Brain microvascular endothelial cell (primary cell): Measurements from ENCODE around the gene MYBPC3.

Experiments used
- DNase-seq: peaks from one replicate; pipeline ENCODE4 v3.0.0-alpha.2; 2020
- H3K27ac ChIP-seq: fragments of 250-450 bp; sonication (Bioruptor Pico); 2 replicates; pipeline ENCODE4 v1.5.1; 2020; ENCODE audit warnings: mild to moderate bottlenecking, moderate library complexity
- H3K27me3 ChIP-seq: fragments of 250-450 bp; sonication (Bioruptor Pico); replicated peaks from 2 replicates; pipeline ENCODE4 v1.5.1; 2020; ENCODE audit warnings: mild to moderate bottlenecking
- H3K36me3 ChIP-seq: fragments of 250-450 bp; sonication (Bioruptor Pico); replicated peaks from 2 replicates; pipeline ENCODE4 v1.5.1; 2020; ENCODE audit warnings: mild to moderate bottlenecking
- H3K4me3 ChIP-seq: 2 replicates; pipeline ENCODE4 v1.5.1; 2011; ENCODE audit warnings: low read depth, mild to moderate bottlenecking, control low read depth, low read length, moderate library complexity
- in situ Hi-C: cut with HindIII; loops from 2 replicates; pipeline ENCODE4 v1.10.0; 2017; ENCODE audit warnings: low sequenced_read_pairs, low pct_ligation_motif_present
- TF ChIP-seq, protein P1 (sequence below): IDR thresholded peaks from 2 replicates; pipeline ENCODE4 v1.5.1; 2011; ENCODE audit warnings: low read depth, mild to moderate bottlenecking, moderate library complexity, low read length, control low read depth, inconsistent platforms; ENCODE audit errors: missing control alignments

MYBPC3 gene

DNA sequence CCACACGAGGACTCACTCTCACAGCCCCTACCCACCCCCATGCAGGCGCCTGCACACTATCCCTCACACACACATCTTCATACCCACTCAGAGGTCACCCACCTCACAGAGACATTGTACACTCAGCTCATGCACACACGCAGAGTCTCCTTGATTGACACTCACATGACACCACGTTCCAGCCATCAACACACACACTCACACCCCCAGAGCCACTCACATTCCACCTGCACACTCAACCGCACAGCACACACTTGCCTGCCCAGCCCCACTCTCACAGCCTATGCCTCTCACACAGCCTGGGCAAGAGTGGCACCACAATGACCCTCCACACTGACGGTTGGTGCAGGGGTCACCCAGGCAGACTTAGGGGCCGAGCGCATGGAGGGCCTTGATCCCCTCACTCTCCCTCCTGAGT lies 23.6 kb upstream of the MYBPC3 start:
- Histone ChIP-seq H3K4me3 (no peak overlapping the region), H3K36me3 (no peaks in the 10 kb centered on the region), H3K27ac (no peak overlapping the region), H3K27me3 (no peaks in the 10 kb centered on the region)
- TF ChIP-seq, protein P1, sequence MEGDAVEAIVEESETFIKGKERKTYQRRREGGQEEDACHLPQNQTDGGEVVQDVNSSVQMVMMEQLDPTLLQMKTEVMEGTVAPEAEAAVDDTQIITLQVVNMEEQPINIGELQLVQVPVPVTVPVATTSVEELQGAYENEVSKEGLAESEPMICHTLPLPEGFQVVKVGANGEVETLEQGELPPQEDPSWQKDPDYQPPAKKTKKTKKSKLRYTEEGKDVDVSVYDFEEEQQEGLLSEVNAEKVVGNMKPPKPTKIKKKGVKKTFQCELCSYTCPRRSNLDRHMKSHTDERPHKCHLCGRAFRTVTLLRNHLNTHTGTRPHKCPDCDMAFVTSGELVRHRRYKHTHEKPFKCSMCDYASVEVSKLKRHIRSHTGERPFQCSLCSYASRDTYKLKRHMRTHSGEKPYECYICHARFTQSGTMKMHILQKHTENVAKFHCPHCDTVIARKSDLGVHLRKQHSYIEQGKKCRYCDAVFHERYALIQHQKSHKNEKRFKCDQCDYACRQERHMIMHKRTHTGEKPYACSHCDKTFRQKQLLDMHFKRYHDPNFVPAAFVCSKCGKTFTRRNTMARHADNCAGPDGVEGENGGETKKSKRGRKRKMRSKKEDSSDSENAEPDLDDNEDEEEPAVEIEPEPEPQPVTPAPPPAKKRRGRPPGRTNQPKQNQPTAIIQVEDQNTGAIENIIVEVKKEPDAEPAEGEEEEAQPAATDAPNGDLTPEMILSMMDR: no peak
- in situ Hi-C loops: no loop called here
- DNase-seq: no peak

DNA sequence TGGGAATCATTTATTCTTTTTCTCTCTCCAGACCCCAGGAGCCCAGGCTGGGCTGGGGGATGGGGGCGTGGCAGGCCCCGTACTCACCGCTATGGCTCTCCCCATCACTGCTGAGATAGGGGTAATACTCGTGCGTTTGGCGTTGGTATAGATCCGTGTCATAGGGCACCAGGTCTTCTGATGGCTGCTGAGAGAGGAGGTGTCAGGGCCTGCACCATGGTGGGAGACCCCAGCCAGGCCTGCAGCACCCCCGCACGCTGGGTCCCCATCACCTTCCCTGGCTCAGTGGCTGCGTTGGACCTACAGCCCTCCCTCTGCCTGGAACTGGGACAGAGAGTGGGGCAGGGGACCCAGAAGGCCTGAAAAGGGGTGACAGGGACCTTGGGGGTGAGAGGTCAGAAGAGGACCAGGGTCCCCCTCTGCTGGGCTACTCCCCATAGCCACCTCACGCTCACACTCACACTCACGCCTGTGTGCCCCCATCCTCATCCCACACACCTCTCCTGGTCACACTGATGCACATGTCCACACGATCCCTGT lies 23.1 kb upstream of the MYBPC3 start:
- H3K27me3 ChIP-seq: no peaks in the 10 kb centered on the region
- H3K27ac ChIP-seq: no peak overlapping the region
- no peaks in the 10 kb centered on the region for H3K36me3 ChIP-seq
- no peak for DNase-seq
- TF ChIP-seq, protein P1: no peak
- in situ Hi-C loops: no loop called here
- H3K4me3 ChIP-seq: no peak overlapping the region

DNA sequence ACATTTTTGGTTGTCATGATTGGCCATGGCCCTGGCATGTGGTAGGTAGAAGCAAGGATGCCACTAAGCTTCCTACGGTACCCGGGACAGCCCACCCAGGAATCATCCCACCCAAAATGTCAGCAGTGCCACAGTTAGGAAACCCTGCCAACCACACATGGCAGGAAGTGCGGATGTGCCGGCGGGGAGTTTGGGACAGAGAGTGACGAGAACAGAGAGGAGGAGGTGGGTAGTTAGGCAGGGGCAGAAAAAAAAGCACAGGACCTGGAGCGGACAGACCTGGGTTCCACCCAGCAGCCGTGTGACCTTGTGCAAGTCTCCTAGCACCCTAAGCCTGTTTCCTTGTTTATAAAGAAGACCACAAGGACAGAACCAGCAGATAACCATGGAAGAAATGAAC lies 22.5 kb upstream of the MYBPC3 start:
- no peak overlapping the region for H3K27ac ChIP-seq
- H3K27me3 ChIP-seq: no peaks in the 10 kb centered on the region
- TF ChIP-seq, protein P1: no peak
- no peak for DNase-seq
- in situ Hi-C loops: no loop called here
- no peak overlapping the region for H3K4me3 ChIP-seq
- H3K36me3 ChIP-seq: no peaks in the 10 kb centered on the region

DNA sequence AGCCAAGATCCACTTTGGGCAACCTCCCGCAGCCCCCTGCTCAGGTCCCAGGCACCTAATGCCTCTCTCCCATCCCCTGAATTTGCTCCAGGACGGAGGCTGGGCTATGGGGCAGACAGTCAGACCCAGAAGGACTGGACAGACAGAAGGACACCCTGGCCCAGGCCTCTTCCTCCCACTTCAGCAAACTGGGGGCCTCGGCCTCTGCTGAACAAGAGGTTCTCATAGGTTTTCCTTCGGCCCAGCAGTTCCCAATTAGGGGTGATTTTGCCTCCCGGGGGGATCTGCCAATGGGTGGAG lies 22.2 kb upstream of the MYBPC3 start:
- no peak overlapping the region for H3K27ac ChIP-seq
- TF ChIP-seq, protein P1: no peak
- H3K27me3 ChIP-seq: no peaks in the 10 kb centered on the region
- in situ Hi-C loops: no loop called here
- no peak overlapping the region for H3K4me3 ChIP-seq
- no peak for DNase-seq
- no peaks in the 10 kb centered on the region for H3K36me3 ChIP-seq

DNA sequence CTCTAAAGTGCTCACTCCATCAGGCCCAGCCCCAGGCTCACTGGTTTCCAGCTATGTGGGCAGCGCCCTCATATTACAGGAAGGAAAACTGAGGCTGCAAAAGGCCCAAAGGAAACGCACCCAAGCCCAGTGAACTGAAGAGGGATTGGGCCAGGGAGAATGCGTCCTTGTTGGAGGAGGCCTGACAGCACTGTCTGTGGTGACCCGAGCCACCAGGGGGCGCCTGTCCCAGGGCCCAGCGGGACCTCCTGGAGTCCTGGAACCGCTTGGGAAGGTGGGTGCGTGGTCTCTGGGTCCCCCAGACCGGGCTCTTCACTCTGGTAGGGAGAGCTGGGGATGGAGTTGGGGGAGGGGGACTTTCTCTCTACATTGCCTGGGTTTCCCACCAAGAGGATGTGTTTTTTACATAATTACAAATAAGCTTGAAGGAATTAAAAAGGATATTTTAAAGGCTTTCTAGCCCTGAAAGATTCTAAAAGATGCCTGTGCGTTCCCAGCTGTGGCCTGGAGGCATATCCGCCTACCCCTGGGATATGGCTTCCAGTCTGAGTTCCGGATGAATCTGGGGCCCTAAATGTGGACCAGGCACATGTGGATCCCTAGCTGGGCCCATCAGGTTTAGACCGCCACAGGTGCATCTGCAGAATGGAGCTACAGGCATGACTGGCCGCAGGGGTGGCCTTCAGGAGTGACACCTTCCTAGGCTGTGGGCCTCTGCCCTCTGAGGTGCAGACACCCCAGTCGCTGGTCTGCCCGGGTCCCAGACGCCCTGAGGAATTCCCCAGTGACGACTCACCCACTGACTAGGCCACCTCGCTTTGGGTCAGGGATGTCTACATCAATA lies 21.6 kb upstream of the MYBPC3 start:
- Histone ChIP-seq H3K36me3 (no peaks in the 10 kb centered on the region), H3K4me3 (no peak overlapping the region), H3K27me3 (no peaks in the 10 kb centered on the region), H3K27ac (no peak overlapping the region)
- DNase-seq: peak; percentile 64
- in situ Hi-C loops: no loop called here
- TF ChIP-seq, protein P1: peak; percentile 98

DNA sequence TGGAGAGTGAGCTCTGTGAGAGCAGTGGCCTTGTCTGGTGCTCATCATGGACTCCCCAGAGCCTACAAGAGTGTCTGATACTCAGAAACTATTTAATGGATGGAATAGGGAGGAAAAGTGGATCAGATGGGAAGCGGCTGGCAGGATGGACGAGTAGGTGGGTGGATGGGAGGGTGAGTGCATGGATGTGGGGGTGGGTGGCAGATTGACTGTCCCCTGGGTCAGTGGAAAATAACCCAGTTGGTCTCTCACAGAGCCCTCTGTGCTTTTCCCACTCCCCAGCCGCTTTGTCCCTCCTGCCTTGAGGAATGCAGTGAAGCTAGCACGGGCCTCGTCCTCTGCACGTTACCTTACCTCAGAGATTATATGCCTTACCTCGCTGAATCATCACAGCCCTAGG lies 19.9 kb upstream of the MYBPC3 start:
- TF ChIP-seq, protein P1: no peak
- in situ Hi-C loops: no loop called here
- H3K27ac ChIP-seq: no peak overlapping the region
- no peak overlapping the region for H3K4me3 ChIP-seq
- H3K27me3 ChIP-seq: no peaks in the 10 kb centered on the region
- DNase-seq: no peak
- no peaks in the 10 kb centered on the region for H3K36me3 ChIP-seq
